NCI-H2029 treated with DMSO at 0.1 percent for 48 hours (cell line): ENCODE results near the gene CHD5.

Experiments used
- DNase-seq: peaks from one replicate; lab custom pipeline; 2025; lab: John Stamatoyannopoulos, UW

The CHD5 gene

DNA sequence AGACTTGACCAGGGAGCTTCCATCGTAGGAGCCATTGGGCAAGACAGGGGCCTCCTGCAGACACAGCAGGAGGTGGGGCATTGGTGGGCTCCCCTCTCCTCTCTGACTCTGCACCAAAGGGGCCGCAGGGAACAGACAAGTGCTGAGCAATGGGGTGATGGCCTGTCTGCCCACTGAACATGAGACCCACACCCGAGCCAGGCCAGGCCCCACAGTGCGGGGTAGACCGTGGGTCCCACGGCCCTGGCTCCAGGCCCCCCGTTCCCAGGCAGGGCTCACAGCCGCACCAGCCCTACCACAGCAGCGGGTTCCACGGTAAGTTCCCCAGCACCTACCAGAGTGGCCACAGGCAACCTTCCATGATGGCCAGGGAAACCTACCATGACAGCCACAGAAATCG, 45.9 kb downstream of the CHD5 start:
- no peak for DNase-seq

DNA sequence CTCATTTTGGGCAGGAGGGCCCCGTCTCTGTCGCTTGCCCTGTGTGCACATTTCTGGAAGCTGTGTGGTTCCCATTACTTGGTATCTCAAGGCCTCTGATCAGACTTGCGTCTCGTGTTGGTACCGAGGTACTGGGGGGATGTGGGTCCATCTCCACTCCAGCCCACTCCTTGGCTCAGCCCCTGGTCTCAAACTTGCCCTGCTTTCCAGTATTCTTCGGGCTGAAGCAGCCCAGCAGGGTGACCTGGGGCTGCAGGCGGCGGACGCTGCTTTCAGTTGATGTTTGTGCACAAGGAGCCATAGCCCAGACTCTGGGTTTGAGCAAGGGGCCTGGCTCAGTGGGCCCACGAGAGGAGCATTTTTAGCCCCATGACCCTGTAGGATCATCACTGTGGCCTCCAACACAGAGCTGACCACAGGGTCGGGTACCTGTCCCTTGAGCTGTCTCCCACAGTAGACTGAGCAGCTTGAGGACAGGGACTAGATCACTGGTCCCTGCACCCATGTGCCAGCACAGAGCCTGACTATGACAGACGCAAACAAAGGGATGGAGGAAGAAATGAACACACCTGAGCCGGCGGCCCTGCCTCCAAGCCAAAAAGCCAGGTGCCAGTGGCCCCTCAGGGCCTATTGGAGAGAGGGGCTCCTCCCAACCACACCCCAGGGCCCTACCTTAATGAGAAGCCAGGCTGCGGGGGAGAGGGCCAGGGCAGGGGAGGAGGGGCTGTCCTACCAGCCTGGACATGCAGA, 46.8 kb downstream of the CHD5 start:
- DNase-seq: no peak

DNA sequence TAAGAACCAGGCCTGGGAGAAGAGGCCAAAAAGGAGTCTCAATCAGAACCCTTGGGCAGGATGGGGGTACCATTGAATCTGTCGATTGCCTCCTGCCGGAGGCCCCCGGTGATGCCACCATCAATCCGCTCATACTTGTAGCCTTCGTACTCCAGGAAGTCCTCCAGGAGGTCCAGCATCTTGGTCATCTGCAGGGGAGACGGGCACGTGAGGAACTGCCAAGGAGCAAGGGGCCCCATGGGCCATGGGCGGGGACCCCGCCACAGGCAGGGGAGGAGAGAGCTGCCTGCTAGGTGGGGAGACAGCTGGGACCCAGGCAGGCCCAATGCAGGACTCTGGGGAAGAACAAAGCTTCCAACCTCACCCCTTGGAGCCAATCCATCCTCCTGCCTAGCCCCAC, 48.6 kb downstream of the CHD5 start:
- DNase-seq: no peak

DNA sequence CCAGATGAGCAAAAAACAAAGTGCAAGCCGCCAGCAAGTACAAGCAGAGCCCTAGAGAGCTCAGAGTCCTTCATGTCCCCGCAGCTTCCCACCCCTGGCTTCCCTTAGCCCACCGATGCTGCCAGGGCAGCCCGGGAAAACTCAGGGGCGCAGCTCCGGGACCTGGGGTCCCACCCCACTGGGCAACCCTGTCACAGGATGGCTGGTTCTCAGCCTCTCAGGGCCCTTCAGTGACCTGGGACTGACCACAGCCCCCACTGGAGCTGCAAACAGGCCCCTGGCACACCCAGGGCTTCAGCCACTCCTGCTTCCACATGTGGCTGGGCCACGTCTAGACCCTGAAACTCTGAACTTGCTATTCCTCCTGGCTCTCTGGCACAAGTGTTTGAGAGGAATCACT, 49.5 kb downstream of the CHD5 start:
- no peak for DNase-seq

DNA sequence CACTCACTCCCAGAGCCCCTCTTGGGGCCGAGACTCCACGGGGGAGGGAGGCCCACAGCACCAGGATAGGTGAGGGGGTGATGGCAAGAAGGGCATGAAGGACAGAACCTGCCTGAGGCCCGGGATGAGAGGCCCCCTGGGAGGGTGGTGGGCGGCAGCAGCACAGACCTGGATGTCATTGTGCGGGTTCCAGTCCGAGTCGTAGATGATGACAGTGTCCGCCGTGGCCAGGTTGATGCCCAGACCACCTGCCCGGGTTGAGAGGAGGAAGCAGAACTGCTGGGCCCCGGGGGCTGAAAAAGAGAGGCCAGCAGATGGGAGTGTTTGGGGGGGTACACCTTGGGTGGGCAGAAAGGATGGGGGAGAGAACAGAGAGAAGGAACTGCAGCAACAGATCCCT, 50.1 kb downstream of the CHD5 start:
- DNase-seq: no peak

DNA sequence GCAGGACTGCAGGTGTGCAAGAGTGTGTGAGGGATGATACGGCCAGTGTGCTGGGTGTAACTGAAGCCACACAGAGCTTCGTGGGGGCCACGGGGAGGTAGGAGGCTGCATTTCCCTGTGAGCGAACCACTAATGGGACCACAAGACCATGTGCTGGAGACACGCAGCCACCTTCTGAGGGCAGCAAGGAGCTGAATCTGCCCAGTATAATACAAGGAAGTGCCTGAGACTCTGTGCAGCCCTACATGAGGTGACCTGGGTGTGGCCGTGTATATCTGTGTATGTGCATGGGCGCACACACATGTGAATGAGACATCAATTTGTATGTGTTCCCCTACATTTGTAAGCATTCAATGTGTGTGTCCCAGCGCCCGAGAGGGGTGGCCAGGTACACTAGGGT, 50.8 kb downstream of the CHD5 start:
- DNase-seq: no peak

DNA sequence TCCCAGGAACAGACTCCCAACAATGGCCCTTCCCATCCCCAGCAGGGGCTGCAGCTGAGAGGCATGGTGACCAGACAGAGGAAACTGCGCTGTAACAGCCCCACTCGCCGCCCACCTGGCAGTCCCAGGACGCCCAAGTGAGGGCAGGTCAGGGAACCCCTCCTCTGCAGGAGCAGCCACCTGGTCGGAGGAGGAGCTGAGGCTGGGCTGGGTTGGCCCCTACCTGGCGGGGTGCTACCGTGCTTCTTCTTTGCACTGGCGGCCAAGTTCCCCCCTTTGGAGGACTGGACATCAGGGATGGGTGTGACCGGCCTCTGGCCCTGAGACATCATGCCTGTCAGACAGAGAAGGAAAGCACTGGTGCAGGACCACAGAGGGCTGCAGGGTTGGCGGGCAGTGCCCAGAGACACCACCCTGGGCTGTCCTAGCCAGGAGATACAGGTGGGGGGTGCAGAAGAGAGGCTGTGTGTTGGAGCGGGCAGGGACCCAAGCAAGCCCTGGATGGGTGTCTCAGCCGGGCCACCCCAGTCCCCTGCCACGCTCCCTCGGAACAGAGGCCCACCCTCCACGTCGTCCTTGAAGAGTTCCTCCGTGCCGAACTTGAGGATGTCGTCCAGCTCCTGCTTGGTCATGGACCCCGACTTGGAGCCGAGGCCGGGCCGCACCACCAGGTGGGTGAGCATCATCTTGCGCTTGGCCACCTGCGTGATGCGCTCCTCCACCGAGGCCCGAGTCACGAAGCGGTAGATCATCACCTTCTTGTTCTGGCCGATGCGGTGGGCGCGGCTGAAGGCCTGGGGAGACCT, 51.6 kb downstream of the CHD5 start:
- DNase-seq: no peak

DNA sequence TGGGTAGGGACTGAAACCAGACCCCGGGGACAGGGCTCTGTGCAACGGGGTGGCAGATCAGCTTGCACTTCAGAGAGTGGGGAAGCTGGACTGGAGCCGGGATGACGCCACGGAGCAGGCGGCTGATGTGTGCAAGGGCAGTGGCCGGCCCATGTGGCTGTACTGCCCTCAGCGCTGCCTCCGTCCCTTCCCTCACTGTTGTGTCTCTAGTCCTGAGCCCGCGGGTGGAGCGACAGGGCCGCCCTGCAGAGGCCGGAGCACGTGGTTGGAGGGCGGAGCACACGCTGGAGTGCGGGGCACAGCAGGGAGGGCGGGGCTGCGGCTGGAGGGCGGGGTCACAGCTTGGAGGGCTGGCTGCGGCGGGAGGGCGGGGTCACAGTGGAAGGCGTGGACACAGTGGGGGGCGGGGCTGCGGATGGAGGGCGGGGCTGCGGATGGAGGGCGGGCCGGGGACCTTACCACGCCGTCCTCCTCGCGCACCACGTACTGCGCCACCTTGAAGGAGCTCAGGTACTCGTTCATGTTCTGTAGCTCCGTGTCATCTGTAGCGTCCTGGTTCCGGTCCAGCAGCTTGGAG, 52.4 kb downstream of the CHD5 start:
- peak; percentile 39 for DNase-seq

DNA sequence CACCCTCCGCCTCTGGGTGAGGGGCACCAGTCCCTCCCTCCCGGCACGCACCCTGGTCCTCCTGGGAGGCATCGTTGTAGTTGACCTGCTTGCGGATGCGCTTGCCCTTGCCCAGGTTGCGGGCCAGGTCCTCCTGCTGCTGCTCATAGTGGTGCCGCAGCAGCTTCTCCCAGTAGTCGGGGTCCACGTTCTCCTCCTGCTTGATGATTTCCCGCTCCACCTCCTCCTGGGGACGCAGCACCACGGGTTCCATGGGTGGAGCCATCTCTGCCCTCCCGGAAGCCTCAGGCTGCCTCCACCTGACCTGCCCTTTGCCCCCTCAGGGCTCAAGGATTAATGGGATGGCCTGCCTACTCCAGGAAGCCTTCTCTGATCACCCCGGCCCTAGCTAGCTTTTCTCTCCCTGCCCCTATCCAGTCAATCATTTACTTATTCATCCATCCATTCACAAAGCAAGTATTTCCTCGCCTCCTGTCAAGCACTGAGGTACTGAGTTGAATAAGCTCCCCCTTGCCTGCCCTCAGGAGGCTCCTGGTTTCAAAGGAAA, 53.5 kb downstream of the CHD5 start:
- DNase-seq: no peak

DNA sequence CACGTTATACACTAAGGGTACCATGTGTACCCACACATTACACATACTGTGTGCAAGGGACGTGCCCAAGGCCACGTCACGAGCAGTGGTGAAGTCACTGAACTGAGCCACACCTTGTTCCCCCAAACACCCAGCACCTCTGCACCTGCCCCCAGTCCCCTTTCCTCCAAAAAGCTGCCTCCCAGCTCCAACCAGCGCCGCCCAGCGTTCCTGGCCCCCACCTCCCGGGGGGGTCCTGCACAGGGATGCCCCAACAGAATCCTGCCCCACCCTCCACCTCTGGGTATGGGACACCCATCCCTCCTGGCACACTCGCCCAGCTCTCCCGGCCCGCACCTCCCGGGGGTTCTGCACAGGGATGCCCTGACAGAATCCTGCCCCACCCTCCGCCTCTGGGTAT, 54.1 kb downstream of the CHD5 start:
- no peak for DNase-seq

DNA sequence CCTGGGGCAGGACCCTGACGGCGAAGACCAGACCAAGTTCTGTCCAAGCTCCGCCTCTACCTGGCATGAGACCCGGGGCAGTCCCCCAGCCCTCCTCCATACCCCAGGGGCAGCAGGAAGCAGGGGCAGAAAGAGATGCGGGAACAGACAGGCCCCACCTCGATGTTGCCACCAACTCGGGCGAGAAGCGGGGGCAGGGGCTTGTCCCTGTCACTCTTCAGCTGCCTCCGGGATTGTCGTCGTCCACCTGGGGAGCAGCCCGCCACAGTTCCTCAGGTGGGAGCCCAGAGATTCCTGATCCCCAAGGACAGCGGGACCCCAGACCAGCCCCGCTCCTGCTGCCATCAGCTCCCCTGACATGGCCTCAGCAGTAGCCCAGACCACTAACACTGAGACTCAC, 54.8 kb downstream of the CHD5 start:
- DNase-seq: no peak

DNA sequence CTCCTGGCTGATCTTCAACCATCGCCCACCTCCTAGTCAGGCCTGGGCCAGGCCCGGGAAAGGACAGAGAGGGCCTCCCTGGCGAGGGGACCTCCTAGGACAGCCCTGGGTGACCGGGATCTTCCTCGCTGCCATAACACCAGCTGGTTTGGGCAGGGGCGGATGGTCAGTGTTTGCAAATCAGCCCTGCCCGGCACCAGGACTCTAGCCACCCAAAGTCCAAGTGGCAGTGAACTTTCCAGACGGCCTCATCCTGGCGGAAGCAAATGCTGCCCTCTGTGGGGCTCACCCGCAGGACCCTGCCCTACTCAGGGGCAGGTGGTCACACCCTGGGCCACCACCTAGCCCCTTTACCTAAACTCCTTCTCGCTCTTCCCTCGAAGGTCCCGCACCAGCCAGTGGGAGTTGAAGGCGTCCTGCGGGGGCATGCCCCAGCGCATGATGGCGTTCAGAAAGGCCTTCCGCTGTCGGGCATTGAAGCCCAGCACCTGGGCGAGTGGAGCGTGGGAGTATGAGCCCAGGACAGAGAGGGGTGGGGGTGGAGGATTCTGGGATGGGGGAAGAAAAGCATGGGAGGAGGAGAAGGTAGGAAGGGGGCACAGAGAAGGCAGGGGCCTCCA, 55.3 kb downstream of the CHD5 start:
- DNase-seq: no peak

DNA sequence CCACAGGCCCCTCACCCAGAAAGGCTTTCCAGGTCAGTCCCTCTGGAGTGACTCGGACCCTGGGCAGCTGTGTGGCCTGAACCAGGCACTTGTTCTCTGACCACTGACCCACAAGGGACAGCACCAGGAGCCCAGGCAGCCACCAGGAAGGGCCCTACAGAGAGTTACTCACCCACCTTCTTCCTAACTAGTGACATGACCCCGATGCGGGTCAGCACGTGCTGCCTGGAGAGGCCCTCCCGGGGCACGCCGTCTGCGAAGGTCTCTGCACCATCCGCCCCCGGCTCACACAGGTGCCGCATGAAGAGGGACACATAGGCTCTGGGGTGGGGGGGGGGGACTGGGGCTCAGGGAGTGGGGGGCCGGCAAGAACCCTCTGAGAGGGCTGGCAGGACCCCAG, 55.8 kb downstream of the CHD5 start:
- DNase-seq: no peak

DNA sequence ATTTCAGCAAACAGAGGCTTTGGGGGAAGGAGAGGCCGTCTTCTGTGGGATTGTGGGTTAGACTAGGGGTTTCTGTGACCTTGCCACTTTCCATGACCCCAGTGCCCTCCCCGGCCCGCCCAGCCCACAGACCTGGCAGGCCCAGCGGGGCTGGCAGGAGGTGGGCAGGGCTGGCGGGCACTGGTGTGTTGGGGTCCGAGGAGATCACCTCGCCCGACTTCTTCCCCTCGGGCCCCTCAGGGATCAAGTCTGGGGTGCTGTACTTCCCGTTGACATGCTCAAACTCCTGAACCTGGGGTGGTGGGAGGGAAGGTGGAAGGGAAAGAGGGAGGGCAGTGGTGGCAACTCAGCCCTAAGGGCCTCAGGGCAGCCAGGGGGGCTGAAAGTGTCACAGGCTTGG, 56.3 kb downstream of the CHD5 start:
- DNase-seq: no peak

DNA sequence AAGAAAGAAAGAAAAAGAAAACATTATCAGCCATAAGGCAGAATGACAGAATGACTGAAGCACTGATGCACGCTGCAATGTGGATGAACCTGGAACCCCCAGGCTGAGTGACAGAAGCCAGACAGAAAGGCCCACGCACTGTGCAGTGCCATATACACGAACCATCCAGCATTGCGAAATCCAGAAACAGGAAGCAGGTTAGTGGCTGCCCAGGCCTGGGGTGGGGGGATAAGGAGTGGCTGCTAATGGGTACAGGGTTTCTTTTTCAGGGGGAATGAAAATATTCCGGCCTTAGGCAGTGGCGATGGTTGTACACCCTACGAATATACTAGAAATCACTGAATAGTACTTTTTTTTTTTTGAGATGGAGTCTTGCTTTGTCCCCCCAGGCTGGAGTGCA, 57.0 kb downstream of the CHD5 start:
- no peak for DNase-seq

DNA sequence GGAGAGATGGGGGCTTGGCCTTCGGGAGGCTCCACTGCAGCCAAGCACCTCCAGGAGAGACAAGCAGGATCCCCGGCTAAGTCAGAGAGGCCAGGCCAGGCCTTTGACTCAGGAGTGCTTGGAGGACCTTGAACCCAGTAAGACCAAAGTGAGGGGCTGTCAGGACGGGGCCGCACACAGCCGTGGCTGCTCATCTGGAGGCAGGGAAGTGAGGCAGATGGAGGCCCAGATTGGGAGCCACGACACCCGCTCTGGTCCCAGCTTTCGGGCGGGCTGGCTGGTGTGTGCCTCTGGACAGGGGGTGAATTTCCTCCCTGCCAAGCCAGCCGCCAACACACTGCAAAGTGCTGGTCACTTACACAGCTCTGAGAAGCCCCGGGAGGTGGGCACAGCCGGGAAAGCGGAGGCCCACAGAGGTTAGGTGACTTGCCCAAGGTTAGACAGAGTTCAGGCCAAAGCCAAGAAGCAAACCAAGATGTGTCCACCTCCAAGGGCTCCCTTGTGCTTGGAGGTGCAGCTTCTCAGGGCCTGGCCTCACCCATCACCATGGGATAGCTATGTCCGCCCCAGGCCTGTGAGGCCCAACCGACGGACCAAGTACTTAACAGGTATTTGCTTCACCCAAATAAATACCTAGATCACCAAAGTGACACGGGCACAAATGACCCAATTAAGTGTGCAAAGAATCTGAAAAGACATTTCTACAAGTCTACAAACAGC, 58.3 kb downstream of the CHD5 start:
- DNase-seq: no peak

DNA sequence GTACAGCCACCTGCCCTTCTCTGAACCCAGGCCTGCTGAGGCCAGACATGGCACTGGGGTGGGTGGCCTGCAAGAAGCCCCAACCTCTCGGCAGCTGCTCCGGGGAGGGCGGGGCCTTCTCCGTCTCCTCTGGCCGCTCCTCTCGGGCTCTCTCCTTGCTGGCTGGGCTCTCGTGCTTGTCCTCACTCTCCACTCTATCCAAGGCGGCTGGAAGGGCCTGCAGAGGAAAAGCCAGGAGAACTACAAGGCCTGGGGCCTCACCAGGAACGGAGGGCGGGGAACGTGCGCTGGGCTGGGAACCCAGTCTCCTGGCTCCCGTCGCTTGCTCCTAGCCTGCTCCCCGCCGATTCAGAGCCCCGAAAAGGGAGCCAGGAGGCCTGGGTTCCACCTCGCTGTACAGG, 59.1 kb downstream of the CHD5 start:
- DNase-seq: no peak

DNA sequence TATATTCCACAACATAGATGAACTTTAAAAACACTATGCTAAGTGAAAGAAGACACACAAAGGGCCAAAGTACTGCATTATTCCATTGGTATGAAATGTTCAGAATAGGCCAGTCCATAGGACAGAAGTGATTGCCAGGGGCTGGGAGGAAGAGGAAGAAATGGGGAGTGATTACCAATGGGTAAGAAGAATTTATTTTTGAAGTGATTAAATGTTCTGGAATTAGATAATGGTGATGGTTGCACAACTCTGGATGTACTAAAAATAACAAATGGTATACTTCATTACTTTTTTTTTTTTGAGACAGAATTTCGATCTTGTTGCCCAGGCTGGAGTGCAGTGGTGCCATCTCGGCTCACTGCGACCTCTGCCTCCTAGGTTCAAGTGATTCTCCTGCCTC, 61.7 kb downstream of the CHD5 start:
- DNase-seq: no peak

DNA sequence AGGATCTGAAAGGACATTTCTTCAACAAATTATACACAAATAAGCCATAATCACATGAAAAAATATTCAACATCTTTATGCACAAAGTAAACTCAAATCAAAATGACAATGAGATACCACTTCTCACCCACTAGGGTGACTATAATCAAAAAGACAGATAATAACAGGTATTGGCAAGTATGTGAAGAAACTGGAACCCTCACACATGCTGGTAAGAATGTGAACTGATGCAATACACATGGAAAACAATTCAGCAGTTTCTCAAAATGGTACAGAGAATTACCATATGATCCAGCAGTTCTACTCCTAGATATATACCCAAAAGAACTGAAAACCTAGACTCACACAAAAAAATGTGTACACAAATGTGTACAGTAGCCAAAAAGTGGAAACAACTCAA, 62.5 kb downstream of the CHD5 start:
- DNase-seq: no peak

DNA sequence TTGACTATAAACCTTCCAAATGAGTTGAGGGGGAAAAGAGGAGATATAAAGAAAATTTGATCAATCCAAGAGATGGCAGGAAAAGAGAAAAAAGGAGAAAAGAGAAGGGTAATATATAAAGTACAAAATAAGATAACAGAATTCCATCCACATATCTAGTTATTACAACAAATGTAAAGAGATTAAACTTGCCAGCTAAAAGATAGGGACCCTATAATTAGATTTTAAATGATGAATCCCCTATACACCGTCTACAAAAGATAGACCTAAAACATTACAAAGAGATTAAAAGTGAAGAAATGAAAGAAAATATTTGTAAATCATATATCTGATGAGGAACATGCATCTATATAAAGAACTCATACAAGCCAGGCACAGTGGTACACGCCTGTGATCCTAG, 63.1 kb downstream of the CHD5 start:
- no peak for DNase-seq

DNA sequence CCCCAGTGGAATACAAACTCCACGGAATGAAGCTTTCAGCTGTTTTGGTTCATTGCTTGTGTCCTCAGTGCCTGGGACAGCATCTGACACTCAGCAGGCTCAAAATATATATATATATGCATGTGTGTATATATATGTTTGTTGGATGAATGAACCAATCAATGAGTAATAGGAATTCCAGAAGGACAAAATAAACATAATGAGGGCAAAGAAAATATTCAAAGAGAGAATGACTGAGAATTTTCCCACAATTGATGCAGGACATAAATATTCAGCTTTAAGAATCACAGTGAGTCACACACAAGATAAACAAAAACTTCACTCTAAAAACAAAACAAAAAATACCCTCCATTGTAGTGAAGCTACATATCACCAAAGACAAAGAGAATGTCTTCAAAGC, 64.0 kb downstream of the CHD5 start:
- no peak for DNase-seq

DNA sequence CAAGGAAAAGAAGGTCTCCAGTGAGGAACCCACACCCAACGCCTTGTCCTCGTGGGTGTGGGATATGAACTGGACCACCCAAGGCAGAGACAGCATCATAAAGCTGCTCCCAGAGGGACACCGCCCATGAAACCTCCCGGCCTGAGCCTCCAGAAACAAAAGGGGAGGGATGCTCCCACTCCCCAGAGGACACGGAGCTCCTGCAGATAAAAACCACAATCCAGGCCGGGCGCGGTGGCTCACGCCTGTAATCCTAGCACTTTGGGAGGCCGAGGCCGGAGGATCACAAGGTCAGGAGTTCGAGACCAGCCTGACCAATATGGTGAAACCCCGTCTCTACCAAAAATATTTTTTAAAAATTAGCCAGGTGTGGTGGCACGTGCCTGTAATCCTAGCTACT, 66.4 kb downstream of the CHD5 start:
- no peak for DNase-seq
